OCI-M2 (cell line): ENCODE data around the gene GPRC5C.

ENCODE experiments used
- DNase-seq: peaks from one replicate; lab custom pipeline; 2025; ENCODE audit not compliant: unreplicated experiment; lab: John Stamatoyannopoulos, UW

GPRC5C gene

GRCh38 chr17:74450231-74450630 lies 18.3 kb downstream of the GPRC5C start:
- no peak for DNase-seq

GRCh38 chr17:74450925-74451403 lies 19.1 kb downstream of the GPRC5C start:
- no peak for DNase-seq

GRCh38 chr17:74451557-74451956 lies 19.7 kb downstream of the GPRC5C start:
- no peak for DNase-seq

GRCh38 chr17:74452033-74452840 lies 20.3 kb downstream of the GPRC5C start:
- DNase-seq = no peak

- no peak for DNase-seq
These were observed 21.2 kb downstream of the GPRC5C start for GRCh38 chr17:74452841-74453661.

GRCh38 chr17:74453665-74454196 lies 21.8 kb downstream of the GPRC5C start:
- no peak for DNase-seq

- DNase-seq = no peak
These were observed 22.5 kb downstream of the GPRC5C start for GRCh38 chr17:74454197-74455024.

- DNase-seq = no peak
These were observed 23.2 kb downstream of the GPRC5C start for GRCh38 chr17:74455025-74455545.

GRCh38 chr17:74455821-74456220 lies 23.9 kb downstream of the GPRC5C start:
- no peak for DNase-seq

GRCh38 chr17:74457146-74457819 lies 25.4 kb downstream of the GPRC5C start:
- no peak for DNase-seq

- no peak for DNase-seq
These were observed 25.9 kb downstream of the GPRC5C start for GRCh38 chr17:74457820-74458166.

GRCh38 chr17:74458835-74459234 lies 26.9 kb downstream of the GPRC5C start:
- DNase-seq = no peak

- no peak for DNase-seq
These were observed 27.7 kb downstream of the GPRC5C start for GRCh38 chr17:74459622-74460021.

- DNase-seq = no peak
These were observed 28.4 kb downstream of the GPRC5C start for GRCh38 chr17:74460241-74460640.

GRCh38 chr17:74460996-74461395 lies 29.1 kb downstream of the GPRC5C start:
- DNase-seq = no peak

GRCh38 chr17:74461611-74462010 lies 29.7 kb downstream of the GPRC5C start:
- no peak for DNase-seq

GRCh38 chr17:74464730-74465377 lies 33.0 kb downstream of the GPRC5C start:
- DNase-seq = no peak

- no peak for DNase-seq
These were observed 33.7 kb downstream of the GPRC5C start for GRCh38 chr17:74465378-74466110.
